NK-92 treated with Interleukin-12 subunit alpha and Interleukin-12 subunit beta, amount 100 ng/mL, for 24 hours (cell line): ENCODE results near the gene CDKN1A.
"Not testable (repeated sequence)": the region's sequence is repeated elsewhere in the genome, so short reads cannot be mapped to it uniquely, and the experiment has no call there.

ENCODE experiments used
- DNase-seq: peaks from one replicate; lab custom pipeline; 2025; lab: John Stamatoyannopoulos, UW

Gene CDKN1A

GRCh38 chr6:36721369-36722140 is 43.0 kb downstream of the CDKN1A start:
- no peak for DNase-seq

GRCh38 chr6:36722365-36722764 is 43.9 kb downstream of the CDKN1A start:
- no peak for DNase-seq

GRCh38 chr6:36722879-36723278 is 44.4 kb downstream of the CDKN1A start:
- DNase-seq: no peak

- not testable (repeated sequence) for DNase-seq
These were observed 45.5 kb downstream of the CDKN1A start for GRCh38 chr6:36723992-36724391.

GRCh38 chr6:36724514-36725390 is 46.2 kb downstream of the CDKN1A start:
- DNase-seq: peak; percentile 19

- DNase-seq: no peak
These were observed 47.1 kb downstream of the CDKN1A start for GRCh38 chr6:36725581-36725980.

GRCh38 chr6:36727505-36728021 is 49.0 kb downstream of the CDKN1A start:
- no peak for DNase-seq

- DNase-seq: no peak
These were observed 50.0 kb downstream of the CDKN1A start for GRCh38 chr6:36728289-36729160.

GRCh38 chr6:36729161-36729524 is 50.6 kb downstream of the CDKN1A start:
- no peak for DNase-seq

GRCh38 chr6:36730424-36731380 is 52.2 kb downstream of the CDKN1A start:
- DNase-seq: no peak

- no peak for DNase-seq
These were observed 53.3 kb downstream of the CDKN1A start for GRCh38 chr6:36731622-36732310.

GRCh38 chr6:36733300-36733699 is 54.8 kb downstream of the CDKN1A start:
- DNase-seq: no peak

GRCh38 chr6:36734486-36735060 is 56.1 kb downstream of the CDKN1A start:
- DNase-seq: no peak

- no peak for DNase-seq
These were observed 56.9 kb downstream of the CDKN1A start for GRCh38 chr6:36735110-36736071.
